Measurements from ENCODE around the gene FAM120A.

The FAM120A gene

GRCh38 chr9:93612052-93612795 lies 160.7 kb downstream of the FAM120A start:
- DNase-seq (ENCODE audit: low read depth in 3 of 3, low spot score in 1 of 3) = no peak

GRCh38 chr9:93612796-93613154 lies 161.3 kb downstream of the FAM120A start:
- no peak for DNase-seq (ENCODE audit: low read depth in 3 of 3, low spot score in 1 of 3)

- no peak for DNase-seq (ENCODE audit: low read depth in 3 of 3, low spot score in 1 of 3)
Observed at GRCh38 chr9:93613174-93613573, 161.7 kb downstream of the FAM120A start.

GRCh38 chr9:93613791-93614190 lies 162.3 kb downstream of the FAM120A start:
- no peak for DNase-seq (ENCODE audit: low read depth in 3 of 3, low spot score in 1 of 3)

GRCh38 chr9:93614830-93615468 lies 163.5 kb downstream of the FAM120A start:
- DNase-seq (ENCODE audit: low read depth in 3 of 3, low spot score in 1 of 3) = no peak

All from stimulated activated CD4-positive, alpha-beta T cell treated with anti-CD3 and anti-CD28 coated beads, TNF-alpha, amount 100 ng/mL, for 1 hour (primary cell).